GM12878 (cell line): ENCODE results near the gene HOXD12.

Source experiments
- CTCF ChIP-seq, 3 experiments: IDR thresholded peaks in 2 of 3; conservative IDR thresholded peaks in 1 of 3; 2 replicates each; pipeline ENCODE4 v1.5.1; 2011; ENCODE audit warnings: low read depth in 3 of 3, low read length in 3 of 3, mild to moderate bottlenecking in 3 of 3, control low read depth in 2 of 3, moderate library complexity in 2 of 3, inconsistent platforms in 1 of 3, mixed read lengths in 1 of 3; ENCODE audit not compliant: control insufficient read depth in 2 of 3, insufficient read depth in 1 of 3; ENCODE audit errors: extremely low read depth in 1 of 3
- IKZF1 ChIP-seq: fragments of 450-650 bp; conservative IDR thresholded peaks from 2 replicates; pipeline ENCODE4 v1.6.1; 2017; ENCODE audit warnings: antibody characterized with exemption, mild to moderate bottlenecking
- POLR2AphosphoS5 ChIP-seq: IDR thresholded peaks from 2 replicates; pipeline ENCODE4 v1.6.1; 2011; ENCODE audit warnings: mild to moderate bottlenecking, low read length, inconsistent platforms

GRCh38 chr2:176111309-176111663, 11.7 kb downstream of the HOXD12 start:
- TF ChIP-seq CTCF (IDR thresholded peaks at IDR 0.05 in 2 of 3, conservative IDR thresholded peaks at IDR 0.05 in 1 of 3; ENCODE audit: control insufficient read depth in 2 of 3, extremely low read depth in 1 of 3, insufficient read depth in 1 of 3, low read depth in 3 of 3, low read length in 3 of 3) (peak; percentile 60 to 79 (median 60); a peak in 5 of 6 replicates), POLR2AphosphoS5 (no peak), IKZF1 (no peak)
